HepG2 (cell line): Measurements from ENCODE around the gene ERC1. TPM values are rescaled to one million over a fixed set of nuclear protein-coding genes. Genes with fewer than 3 reads are reported as not detected.

Source experiments
- SIN3B ChIP-seq: fragments of 150-350 bp; IDR thresholded peaks from 2 replicates; pipeline ENCODE4 v1.6.1; 2014; ENCODE audit warnings: low read length
- SMAD3 ChIP-seq: sonication (generic); formaldehyde crosslinking; IDR thresholded peaks from 2 replicates; pipeline ENCODE4 v1.4.0; 2020; ENCODE audit warnings: missing genetic modification reagents
- TMF1 ChIP-seq: sonication (generic); formaldehyde crosslinking; IDR thresholded peaks from 2 replicates; pipeline ENCODE4 v1.8.1; 2022; ENCODE audit warnings: low read depth, missing genetic modification reagents
- WIZ ChIP-seq: sonication (generic); formaldehyde crosslinking; IDR thresholded peaks from 2 replicates; pipeline ENCODE4 v1.5.1; 2020; ENCODE audit warnings: mild to moderate bottlenecking, missing genetic modification reagents
- ZBTB7A ChIP-seq: sonication (generic); formaldehyde crosslinking; IDR thresholded peaks from 2 replicates; pipeline ENCODE4 v1.8.0; 2022; ENCODE audit warnings: mild to moderate bottlenecking, missing genetic modification reagents
- ZFP41 ChIP-seq: sonication (generic); formaldehyde crosslinking; IDR thresholded peaks from 2 replicates; pipeline ENCODE4 v1.4.0; 2020; ENCODE audit warnings: mild to moderate bottlenecking, missing genetic modification reagents, borderline replicate concordance
- ZNF607 ChIP-seq: sonication (generic); formaldehyde crosslinking; IDR thresholded peaks from 2 replicates; pipeline ENCODE4 v1.5.1; 2020; ENCODE audit warnings: missing genetic modification reagents, mild to moderate bottlenecking, borderline replicate concordance
- ZNF792 ChIP-seq: IDR thresholded peaks from 2 replicates; pipeline ENCODE4 v1.6.1; 2016
- polyA plus RNA-seq, 8 experiments: library from polyadenylated mRNA; depleted of rRNA in 3 of 8; stranded (reverse) in 7 of 8; unstranded in 1 of 8; fragments of >200 nt; fragmentation: Illumina TruSeq in 4 of 8; extraction: Trizol in 4 of 8; gene quantifications; 2 replicates each; pipeline versions ENCODE4 v1.2.1 to v1.2.3, GENCODE V29; 2011 to 2016; ENCODE audit warnings: low read depth in 4 of 8, missing spikeins in 1 of 8, mixed read lengths in 1 of 8; ENCODE audit not compliant: insufficient read depth in 1 of 8
- total RNA-seq, 5 experiments: library from RNA; depleted of rRNA; stranded (reverse); fragments of >200 nt; fragmentation: Illumina TruSeq; extraction: Trizol; gene quantifications; 2 replicates each; pipeline ENCODE4 v1.2.3, GENCODE V29; 2016; ENCODE audit warnings: low read depth in 1 of 5
- TF ChIP-seq, protein P1 (sequence below): sonication (generic); formaldehyde crosslinking; IDR thresholded peaks from 2 replicates; pipeline ENCODE4 v1.8.0; 2022; ENCODE audit warnings: mild to moderate bottlenecking, missing genetic modification reagents, moderate library complexity
- TF ChIP-seq, protein P2 (sequence below): IDR thresholded peaks from 2 replicates; pipeline ENCODE4 v1.6.1; 2012; ENCODE audit warnings: inconsistent platforms
- TF ChIP-seq, protein P3 (sequence below): sonication (generic); formaldehyde crosslinking; IDR thresholded peaks from 2 replicates; pipeline ENCODE4 v1.5.0; 2020; ENCODE audit warnings: mild to moderate bottlenecking, missing genetic modification reagents, borderline replicate concordance
- TF ChIP-seq, protein P4 (sequence below): IDR thresholded peaks from 2 replicates; pipeline ENCODE4 v1.6.1; 2016; ENCODE audit warnings: missing compliant biosample characterization, missing genetic modification reagents, borderline replicate concordance
- TF ChIP-seq, protein P5 (sequence below): sonication (generic); formaldehyde crosslinking; IDR thresholded peaks from 2 replicates; pipeline ENCODE4 v1.5.0; 2020; ENCODE audit warnings: mild to moderate bottlenecking, missing genetic modification reagents, moderate library complexity

The ERC1 gene
- total and polyA plus RNA-seq, 2 of the 13 experiments (the other 11 are each of a cell fraction or from before 2014, with no cell fraction given): 6.1 to 12.4 TPM

DNA sequence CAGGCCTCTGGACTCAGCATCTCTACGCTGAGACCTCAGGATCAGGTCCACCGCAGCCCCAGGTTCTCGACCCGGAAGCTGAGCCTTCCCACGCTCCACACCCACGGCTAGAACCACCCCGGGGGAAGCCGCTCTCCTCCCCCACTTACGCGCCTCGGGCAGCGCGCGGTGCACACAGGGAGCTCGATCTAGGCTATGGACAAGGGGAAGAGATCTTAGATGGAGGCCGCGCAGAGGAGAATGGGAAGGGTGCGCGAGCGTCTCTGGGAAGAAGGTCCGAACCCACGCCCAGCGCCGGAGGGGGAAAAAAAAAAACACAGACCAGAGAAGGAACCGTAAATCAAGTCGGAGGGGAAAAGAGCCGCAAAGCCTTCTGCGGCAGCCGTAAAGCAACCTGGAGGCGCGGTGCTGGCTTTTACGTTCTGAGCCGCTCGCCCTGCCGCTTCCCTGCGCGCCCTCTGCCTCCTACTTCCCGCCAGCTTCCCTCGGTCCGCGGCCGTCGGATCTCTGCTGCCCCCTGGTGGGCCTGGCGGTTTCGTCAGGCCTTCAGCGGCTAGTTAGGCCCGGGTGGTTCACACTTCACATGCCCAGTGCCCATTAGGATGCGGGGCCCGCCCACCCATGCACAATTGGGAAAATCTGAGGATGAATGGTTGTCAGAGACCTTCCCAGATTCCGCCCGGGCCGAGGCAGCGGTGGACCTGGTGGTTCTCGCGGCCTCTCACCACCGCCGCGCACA, 41.4 kb upstream of the ERC1 start, which contains the start of gene RAD52 (continued):
- TF ChIP-seq, protein P1, sequence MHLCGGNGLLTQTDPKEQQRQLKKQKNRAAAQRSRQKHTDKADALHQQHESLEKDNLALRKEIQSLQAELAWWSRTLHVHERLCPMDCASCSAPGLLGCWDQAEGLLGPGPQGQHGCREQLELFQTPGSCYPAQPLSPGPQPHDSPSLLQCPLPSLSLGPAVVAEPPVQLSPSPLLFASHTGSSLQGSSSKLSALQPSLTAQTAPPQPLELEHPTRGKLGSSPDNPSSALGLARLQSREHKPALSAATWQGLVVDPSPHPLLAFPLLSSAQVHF: peak; percentile 59; the same call in 1 of the 2 replicates
- TF ChIP-seq, protein P2, sequence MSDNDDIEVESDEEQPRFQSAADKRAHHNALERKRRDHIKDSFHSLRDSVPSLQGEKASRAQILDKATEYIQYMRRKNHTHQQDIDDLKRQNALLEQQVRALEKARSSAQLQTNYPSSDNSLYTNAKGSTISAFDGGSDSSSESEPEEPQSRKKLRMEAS: peak; percentile 37; the same call in 1 of the 2 replicates
- TF ChIP-seq ZBTB7A (CRISPR knock-in tag): peak; percentile 37; the same call in 1 of the 2 replicates
- no peak for TF ChIP-seq SIN3B
- TF ChIP-seq, protein P3, sequence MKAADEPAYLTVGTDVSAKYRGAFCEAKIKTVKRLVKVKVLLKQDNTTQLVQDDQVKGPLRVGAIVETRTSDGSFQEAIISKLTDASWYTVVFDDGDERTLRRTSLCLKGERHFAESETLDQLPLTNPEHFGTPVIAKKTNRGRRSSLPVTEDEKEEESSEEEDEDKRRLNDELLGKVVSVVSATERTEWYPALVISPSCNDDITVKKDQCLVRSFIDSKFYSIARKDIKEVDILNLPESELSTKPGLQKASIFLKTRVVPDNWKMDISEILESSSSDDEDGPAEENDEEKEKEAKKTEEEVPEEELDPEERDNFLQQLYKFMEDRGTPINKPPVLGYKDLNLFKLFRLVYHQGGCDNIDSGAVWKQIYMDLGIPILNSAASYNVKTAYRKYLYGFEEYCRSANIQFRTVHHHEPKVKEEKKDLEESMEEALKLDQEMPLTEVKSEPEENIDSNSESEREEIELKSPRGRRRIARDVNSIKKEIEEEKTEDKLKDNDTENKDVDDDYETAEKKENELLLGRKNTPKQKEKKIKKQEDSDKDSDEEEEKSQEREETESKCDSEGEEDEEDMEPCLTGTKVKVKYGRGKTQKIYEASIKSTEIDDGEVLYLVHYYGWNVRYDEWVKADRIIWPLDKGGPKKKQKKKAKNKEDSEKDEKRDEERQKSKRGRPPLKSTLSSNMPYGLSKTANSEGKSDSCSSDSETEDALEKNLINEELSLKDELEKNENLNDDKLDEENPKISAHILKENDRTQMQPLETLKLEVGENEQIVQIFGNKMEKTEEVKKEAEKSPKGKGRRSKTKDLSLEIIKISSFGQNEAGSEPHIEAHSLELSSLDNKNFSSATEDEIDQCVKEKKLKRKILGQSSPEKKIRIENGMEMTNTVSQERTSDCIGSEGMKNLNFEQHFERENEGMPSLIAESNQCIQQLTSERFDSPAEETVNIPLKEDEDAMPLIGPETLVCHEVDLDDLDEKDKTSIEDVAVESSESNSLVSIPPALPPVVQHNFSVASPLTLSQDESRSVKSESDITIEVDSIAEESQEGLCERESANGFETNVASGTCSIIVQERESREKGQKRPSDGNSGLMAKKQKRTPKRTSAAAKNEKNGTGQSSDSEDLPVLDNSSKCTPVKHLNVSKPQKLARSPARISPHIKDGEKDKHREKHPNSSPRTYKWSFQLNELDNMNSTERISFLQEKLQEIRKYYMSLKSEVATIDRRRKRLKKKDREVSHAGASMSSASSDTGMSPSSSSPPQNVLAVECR: peak; percentile 82; the same call in 1 of the 2 replicates
- TF ChIP-seq ZNF607: no peak
- TF ChIP-seq, protein P4, sequence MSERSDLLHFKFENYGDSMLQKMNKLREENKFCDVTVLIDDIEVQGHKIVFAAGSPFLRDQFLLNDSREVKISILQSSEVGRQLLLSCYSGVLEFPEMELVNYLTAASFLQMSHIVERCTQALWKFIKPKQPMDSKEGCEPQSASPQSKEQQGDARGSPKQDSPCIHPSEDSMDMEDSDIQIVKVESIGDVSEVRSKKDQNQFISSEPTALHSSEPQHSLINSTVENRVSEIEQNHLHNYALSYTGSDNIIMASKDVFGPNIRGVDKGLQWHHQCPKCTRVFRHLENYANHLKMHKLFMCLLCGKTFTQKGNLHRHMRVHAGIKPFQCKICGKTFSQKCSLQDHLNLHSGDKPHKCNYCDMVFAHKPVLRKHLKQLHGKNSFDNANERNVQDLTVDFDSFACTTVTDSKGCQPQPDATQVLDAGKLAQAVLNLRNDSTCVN (CRISPR knock-in tag): 0 out of 2 replicates have a peak, but pooled peaks have one; percentile 12
- TF ChIP-seq ZNF792 (CRISPR knock-in tag): peak; percentile 83; the same call in 1 of the 2 replicates
- 0 out of 2 replicates have a peak, but pooled peaks have one; percentile 47 for TF ChIP-seq WIZ (CRISPR knock-in tag)
- no peak for TF ChIP-seq ZFP41 (CRISPR knock-in tag)
- TF ChIP-seq, protein P5, sequence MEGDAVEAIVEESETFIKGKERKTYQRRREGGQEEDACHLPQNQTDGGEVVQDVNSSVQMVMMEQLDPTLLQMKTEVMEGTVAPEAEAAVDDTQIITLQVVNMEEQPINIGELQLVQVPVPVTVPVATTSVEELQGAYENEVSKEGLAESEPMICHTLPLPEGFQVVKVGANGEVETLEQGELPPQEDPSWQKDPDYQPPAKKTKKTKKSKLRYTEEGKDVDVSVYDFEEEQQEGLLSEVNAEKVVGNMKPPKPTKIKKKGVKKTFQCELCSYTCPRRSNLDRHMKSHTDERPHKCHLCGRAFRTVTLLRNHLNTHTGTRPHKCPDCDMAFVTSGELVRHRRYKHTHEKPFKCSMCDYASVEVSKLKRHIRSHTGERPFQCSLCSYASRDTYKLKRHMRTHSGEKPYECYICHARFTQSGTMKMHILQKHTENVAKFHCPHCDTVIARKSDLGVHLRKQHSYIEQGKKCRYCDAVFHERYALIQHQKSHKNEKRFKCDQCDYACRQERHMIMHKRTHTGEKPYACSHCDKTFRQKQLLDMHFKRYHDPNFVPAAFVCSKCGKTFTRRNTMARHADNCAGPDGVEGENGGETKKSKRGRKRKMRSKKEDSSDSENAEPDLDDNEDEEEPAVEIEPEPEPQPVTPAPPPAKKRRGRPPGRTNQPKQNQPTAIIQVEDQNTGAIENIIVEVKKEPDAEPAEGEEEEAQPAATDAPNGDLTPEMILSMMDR (CRISPR knock-in tag): peak; percentile 99
- TF ChIP-seq TMF1 (CRISPR knock-in tag): 0 out of 2 replicates have a peak, but pooled peaks have one; percentile 24
- TF ChIP-seq SMAD3 (CRISPR knock-in tag): peak; percentile 87
